CD4-positive, CD25-positive, alpha-beta regulatory T cell (primary cell): ENCODE data around the gene KLK13. TPM values are rescaled to one million over a fixed set of nuclear protein-coding genes. Genes with fewer than 3 reads are reported as not detected.
A peak's percentile ranks its signal among the peaks of the same experiment; 100 is the strongest.

ENCODE experiments used
- ATAC-seq, 2 donors: fragments of 150-1000 bp; cut with Tn5 transposase; one replicate each; pipeline ENCODE4 v1.10.0; 2021; ENCODE audit warnings: low read depth in 2 of 2, moderate number of reproducible peaks in 2 of 2, moderate library complexity in 1 of 2
- DNase-seq, 3 donors: peaks; one replicate each; pipeline versions ENCODE4 v3.0.0 to v3.0.0-alpha.2; 2012 to 2022; ENCODE audit warnings: mixed read lengths in 1 of 3
- H3K27ac ChIP-seq: one replicate; pipeline ENCODE4 v1.7.0; 2013; ENCODE audit warnings: mild to moderate bottlenecking, low read length; ENCODE audit not compliant: insufficient read depth, poor library complexity, severe bottlenecking
- H3K27me3 ChIP-seq: one replicate; pipeline ENCODE4 v1.7.0; 2013; ENCODE audit warnings: low read length; ENCODE audit not compliant: control insufficient read depth, insufficient read depth
- H3K36me3 ChIP-seq: one replicate; pipeline ENCODE4 v1.7.0; 2013; ENCODE audit warnings: mild to moderate bottlenecking, low read length, moderate library complexity; ENCODE audit not compliant: control insufficient read depth, insufficient read depth
- H3K4me1 ChIP-seq: 2 replicates; pipeline ENCODE4 v1.7.0; 2013; ENCODE audit warnings: mild to moderate bottlenecking, low read length; ENCODE audit not compliant: insufficient read depth, control insufficient read depth, poor library complexity, severe bottlenecking
- H3K4me3 ChIP-seq: one replicate; pipeline ENCODE4 v1.7.0; 2013; ENCODE audit warnings: low read depth, mild to moderate bottlenecking, low read length, moderate library complexity
- H3K9me3 ChIP-seq, 2 experiments: 1 replicate in 1 of 2; 2 replicates in 1 of 2; pipeline ENCODE4 v1.7.0; 2013; ENCODE audit warnings: low read length in 2 of 2, mild to moderate bottlenecking in 1 of 2, moderate library complexity in 1 of 2; ENCODE audit not compliant: control insufficient read depth in 2 of 2
- H3K27ac Mint-ChIP-seq, 3 donors: one replicate each; pipeline ENCODE4 v1.8.0; 2020 to 2022; ENCODE audit warnings: mild to moderate bottlenecking in 3 of 3, mixed read lengths in 3 of 3, moderate library complexity in 2 of 3
- H3K27me3 Mint-ChIP-seq: one replicate; pipeline ENCODE4 v1.8.0; 2022; ENCODE audit warnings: mild to moderate bottlenecking, mixed read lengths
- H3K36me3 Mint-ChIP-seq: one replicate; pipeline ENCODE4 v1.8.0; 2020; ENCODE audit warnings: mixed read lengths
- H3K4me1 Mint-ChIP-seq, 4 donors: one replicate each; pipeline ENCODE4 v1.8.0; 2020 to 2022; ENCODE audit warnings: mixed read lengths in 4 of 4, mild to moderate bottlenecking in 1 of 4
- H3K4me3 Mint-ChIP-seq, 4 donors: one replicate each; pipeline ENCODE4 v1.8.0; 2020 to 2022; ENCODE audit warnings: mild to moderate bottlenecking in 4 of 4, mixed read lengths in 4 of 4, moderate library complexity in 3 of 4
- H3K9me3 Mint-ChIP-seq, 7 donors: one replicate each; pipeline ENCODE4 v1.8.0; 2020 to 2022; ENCODE audit warnings: mixed read lengths in 7 of 7, mild to moderate bottlenecking in 3 of 7, moderate library complexity in 2 of 7
- polyA plus RNA-seq, 4 donors: library from polyadenylated mRNA; unstranded; fragments of 300-500 nt; fragmentation: Illumina TruSeq; gene quantifications; one replicate each; pipeline ENCODE4 v1.2.3, GENCODE V29; 2021
- total RNA-seq: library from RNA; stranded (reverse); gene quantifications from one replicate; pipeline ENCODE4 v1.2.3, GENCODE V29; 2022

Gene KLK13
- total and polyA plus RNA-seq, 5 donors from 2014 or later, result not detected

GRCh38 chr19:51025809-51026553 lies 38.9 kb downstream of the KLK13 start:
- H3K27me3 Mint-ChIP-seq, result peaks cover 27% of the 10 kb centered on the region
- H3K27ac Mint-ChIP-seq, result no peak overlapping the region

GRCh38 chr19:51025401-51025800 lies 39.5 kb downstream of the KLK13 start:
- H3K27me3 ChIP-seq, result no peaks in the 10 kb centered on the region
- no peak overlapping the region for H3K4me3 ChIP-seq
- H3K4me3 Mint-ChIP-seq, result no peak overlapping the region
- no peaks in the 10 kb centered on the region for H3K36me3 ChIP-seq
- H3K36me3 Mint-ChIP-seq, result no peaks in the 10 kb centered on the region
- H3K9me3 Mint-ChIP-seq, result no peaks in the 10 kb centered on the region
- H3K27me3 Mint-ChIP-seq, result peaks cover 31% of the 10 kb centered on the region
- DNase-seq, result no peak
- no peak for ATAC-seq
- H3K27ac Mint-ChIP-seq, result no peak overlapping the region
- peaks cover 0 to 6% (median 3%) of the 10 kb centered on the region in 4 donors for H3K4me1 Mint-ChIP-seq
- no peaks in the 10 kb centered on the region for H3K9me3 ChIP-seq
- H3K4me1 ChIP-seq, result no peaks in the 10 kb centered on the region
- H3K27ac ChIP-seq, result no peak overlapping the region

More at GRCh38 chr19:51025809-51026553, 38.9 kb downstream of the KLK13 start:
- ATAC-seq (no peak), DNase-seq (no peak)
- H3K4me3 Mint-ChIP-seq, result no peak overlapping the region
- Histone ChIP-seq H3K4me1 (no peaks in the 10 kb centered on the region), H3K27ac (no peak overlapping the region), H3K4me3 (no peak overlapping the region), H3K36me3 (no peaks in the 10 kb centered on the region), H3K9me3 (no peaks in the 10 kb centered on the region), H3K27me3 (no peaks in the 10 kb centered on the region)
- H3K9me3 Mint-ChIP-seq, result no peaks in the 10 kb centered on the region
- H3K4me1 Mint-ChIP-seq, result peaks cover 0 to 4% (median 2%) of the 10 kb centered on the region in 4 donors
- H3K36me3 Mint-ChIP-seq, result no peaks in the 10 kb centered on the region

GRCh38 chr19:51024924-51025323 lies 40.0 kb downstream of the KLK13 start:
- ATAC-seq, result no peak
- no peaks in the 10 kb centered on the region for H3K9me3 Mint-ChIP-seq
- Histone ChIP-seq H3K9me3 (no peaks in the 10 kb centered on the region), H3K27me3 (no peaks in the 10 kb centered on the region), H3K4me3 (no peak overlapping the region), H3K4me1 (no peaks in the 10 kb centered on the region), H3K27ac (no peak overlapping the region), H3K36me3 (no peaks in the 10 kb centered on the region)
- no peak for DNase-seq
- H3K27me3 Mint-ChIP-seq, result peaks cover 36% of the 10 kb centered on the region
- H3K4me1 Mint-ChIP-seq, result peaks cover 0 to 7% (median 4%) of the 10 kb centered on the region in 4 donors
- H3K4me3 Mint-ChIP-seq, result no peak overlapping the region
- H3K36me3 Mint-ChIP-seq, result no peaks in the 10 kb centered on the region
- peak overlapping the region in 1 of 3 donors; percentile 72 for H3K27ac Mint-ChIP-seq

GRCh38 chr19:51023946-51024345 lies 40.9 kb downstream of the KLK13 start:
- Histone ChIP-seq H3K27ac (no peak overlapping the region), H3K36me3 (no peaks in the 10 kb centered on the region), H3K4me3 (no peak overlapping the region), H3K27me3 (no peaks in the 10 kb centered on the region), H3K9me3 (no peaks in the 10 kb centered on the region), H3K4me1 (no peaks in the 10 kb centered on the region)
- peaks cover 0 to 8% (median 4%) of the 10 kb centered on the region in 4 donors for H3K4me1 Mint-ChIP-seq
- no peak for DNase-seq
- no peak overlapping the region for H3K27ac Mint-ChIP-seq
- no peak for ATAC-seq
- no peak overlapping the region for H3K4me3 Mint-ChIP-seq
- H3K27me3 Mint-ChIP-seq, result peaks cover 46% of the 10 kb centered on the region
- H3K9me3 Mint-ChIP-seq, result no peaks in the 10 kb centered on the region
- H3K36me3 Mint-ChIP-seq, result no peaks in the 10 kb centered on the region

GRCh38 chr19:51022526-51022925 lies 42.4 kb downstream of the KLK13 start:
- H3K4me3 ChIP-seq, result no peak overlapping the region
- Mint-ChIP-seq H3K36me3 (no peaks in the 10 kb centered on the region), H3K4me3 (no peak overlapping the region), H3K4me1 (peaks cover 0 to 16% (median 9%) of the 10 kb centered on the region in 4 donors), H3K9me3 (peaks cover 0 to 1% (median 0%) of the 10 kb centered on the region in 7 donors), H3K27me3 (peaks cover 52% of the 10 kb centered on the region), H3K27ac (no peak overlapping the region)
- no peaks in the 10 kb centered on the region for H3K36me3 ChIP-seq
- H3K27ac ChIP-seq, result no peak overlapping the region
- ATAC-seq (no peak), DNase-seq (no peak)
- no peaks in the 10 kb centered on the region for H3K9me3 ChIP-seq
- H3K27me3 ChIP-seq, result no peaks in the 10 kb centered on the region
- peaks cover 4% of the 10 kb centered on the region for H3K4me1 ChIP-seq

- Mint-ChIP-seq H3K9me3 (peaks cover 0 to 6% (median 0%) of the 10 kb centered on the region in 7 donors), H3K4me1 (peaks cover 0 to 26% (median 10%) of the 10 kb centered on the region in 4 donors), H3K27ac (no peak overlapping the region), H3K27me3 (peaks cover 58% of the 10 kb centered on the region), H3K36me3 (no peaks in the 10 kb centered on the region), H3K4me3 (no peak overlapping the region)
- no peak overlapping the region for H3K27ac ChIP-seq
- H3K27me3 ChIP-seq, result no peaks in the 10 kb centered on the region
- H3K4me1 ChIP-seq, result peaks cover 11% of the 10 kb centered on the region
- no peak for ATAC-seq
- peak in 2 of 3 donors; percentile 11 to 40 for DNase-seq
- H3K4me3 ChIP-seq, result no peak overlapping the region
- H3K36me3 ChIP-seq, result no peaks in the 10 kb centered on the region
- no peaks in the 10 kb centered on the region for H3K9me3 ChIP-seq
These were observed 43.8 kb downstream of the KLK13 start for GRCh38 chr19:51020988-51021651.

GRCh38 chr19:51019544-51019925 lies 45.4 kb downstream of the KLK13 start, which contains the start of gene KLK10:
Gene KLK10, minus strand, starts transcription at chr19:51019709. Its CDS starts 579 bp downstream, at chr19:51019130.
- H3K27me3 Mint-ChIP-seq, result peaks cover 67% of the 10 kb centered on the region

More at GRCh38 chr19:51019544-51019925, 45.4 kb downstream of the KLK13 start, which contains the start of gene KLK10:
- Mint-ChIP-seq H3K36me3 (no peaks in the 10 kb centered on the region), H3K4me3 (peak within 1 kb of the TSS in 2 of 4 donors; percentile 11 to 81), H3K9me3 (peaks cover 0 to 6% (median 0%) of the 10 kb centered on the region in 7 donors), H3K4me1 (peaks cover 0 to 30% (median 10%) of the 10 kb centered on the region in 4 donors), H3K27ac (no peak within 1 kb of the TSS)
- Histone ChIP-seq H3K4me1 (peaks cover 11% of the 10 kb centered on the region), H3K9me3 (no peaks in the 10 kb centered on the region), H3K36me3 (no peaks in the 10 kb centered on the region), H3K27ac (no peak within 1 kb of the TSS), H3K27me3 (no peaks in the 10 kb centered on the region), H3K4me3 (no peak within 1 kb of the TSS)
- DNase-seq (no peak), ATAC-seq (no peak)
